GM18868 (cell line): Measurements from ENCODE around the gene PKP2.
A peak's percentile ranks its signal among the peaks of the same experiment; 100 is the strongest.

Source experiments
- ATAC-seq: cut with Tn5 transposase; IDR thresholded peaks from one replicate; pipeline ENCODE4 v1.9.1; 2021; ENCODE audit warnings: mild to moderate bottlenecking, moderate library complexity; ENCODE audit not compliant: unreplicated experiment

PKP2 gene

GRCh38 chr12:32756476-32757066, 140.0 kb downstream of the PKP2 start:
- ATAC-seq, result no peak

GRCh38 chr12:32755654-32756475, 140.7 kb downstream of the PKP2 start, which contains the start of gene YARS2:
TSS of gene YARS2 (minus strand) at chr12:32755897. CDS start at chr12:32755874, 23 bp downstream.
- ATAC-seq, result peak; percentile 86

DNA sequence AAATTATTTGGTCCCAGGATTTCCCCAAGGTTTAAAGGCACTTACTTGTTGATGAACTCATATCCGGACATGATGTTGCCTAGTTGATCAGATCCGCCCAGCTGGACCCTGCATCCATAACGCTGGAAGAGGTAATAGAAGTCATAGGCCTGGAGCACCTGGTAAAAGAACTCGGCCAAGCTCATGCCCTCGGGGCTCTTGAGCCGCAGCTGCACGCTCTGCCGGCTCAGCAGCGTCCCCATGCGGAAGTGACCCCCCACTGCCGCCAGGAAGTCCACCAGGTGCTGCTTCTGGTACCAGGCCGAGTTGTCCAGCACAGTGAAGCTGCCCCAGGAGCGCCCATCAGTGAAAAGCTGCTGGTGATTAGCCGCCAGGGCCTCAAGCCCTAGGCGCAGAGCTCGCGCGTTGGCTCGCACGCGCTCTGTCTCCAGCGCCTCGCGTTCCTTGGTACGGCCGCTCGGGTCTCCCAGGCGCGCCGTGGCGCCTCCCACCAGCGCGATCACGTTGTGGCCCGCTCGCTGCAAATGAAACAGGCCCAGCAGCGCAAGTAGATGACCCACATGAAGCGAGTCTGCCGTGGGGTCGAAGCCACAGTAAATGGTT, 141.4 kb downstream of the PKP2 start:
- peak; percentile 73 for ATAC-seq

- no peak for ATAC-seq
Measured at GRCh38 chr12:32754111-32754510, 142.5 kb downstream of the PKP2 start.

DNA sequence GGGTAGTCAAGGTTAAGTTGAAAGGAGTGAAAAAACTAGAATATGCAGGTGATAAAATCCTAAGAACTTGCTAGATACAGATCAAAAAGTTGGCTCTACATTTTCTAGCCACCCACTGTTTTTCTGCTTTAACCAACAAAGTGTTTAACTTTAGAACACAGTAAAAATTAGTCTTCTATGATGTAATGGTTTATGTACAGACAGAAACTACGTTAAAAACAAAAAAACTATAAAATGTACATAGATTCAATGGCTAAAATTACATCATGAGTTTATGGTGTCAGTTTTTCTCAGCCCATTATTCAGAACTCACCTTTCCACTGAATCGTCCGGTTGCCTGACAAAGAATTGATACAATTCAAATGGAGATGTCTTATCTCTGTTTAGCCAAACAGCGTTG, 143.0 kb downstream of the PKP2 start:
- no peak for ATAC-seq

GRCh38 chr12:32743264-32743663, 153.3 kb downstream of the PKP2 start:
- ATAC-seq, result no peak

DNA sequence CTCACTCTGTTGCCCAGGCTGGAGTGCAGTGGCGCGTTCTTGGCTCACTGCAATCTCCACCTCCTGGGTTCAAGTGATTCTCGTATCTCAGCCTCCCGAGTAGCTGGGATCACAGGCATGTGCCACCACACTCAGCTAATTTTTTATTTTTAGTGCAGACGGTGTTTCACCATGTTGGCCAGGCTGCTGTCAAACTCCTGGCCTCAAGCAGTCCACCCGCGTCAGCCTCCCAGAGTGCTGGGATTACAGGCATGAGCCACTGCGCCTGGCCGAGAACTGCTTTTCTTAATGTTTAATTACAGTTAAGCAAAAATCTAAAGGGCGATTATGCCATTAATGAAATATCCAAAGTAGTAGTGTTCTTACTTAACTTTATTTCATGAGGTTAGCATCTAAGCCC, 154.4 kb downstream of the PKP2 start:
- no peak for ATAC-seq
